Loucy (cell line): ENCODE data around the gene THEMIS.

Source experiments
- H2AFZ ChIP-seq: fragments of 200-600 bp; sonication (generic); 2 replicates; pipeline ENCODE4 v1.6.0; 2016; ENCODE audit warnings: antibody characterized with exemption, mild to moderate bottlenecking, low read length, moderate library complexity
- H3F3A ChIP-seq: fragments of 200-600 bp; 2 replicates; pipeline ENCODE4 v1.6.0; 2016; ENCODE audit warnings: antibody characterized with exemption, low read depth, mild to moderate bottlenecking
- H3K27me3 ChIP-seq: fragments of 200-600 bp; sonication (generic); 2 replicates; pipeline ENCODE4 v1.6.1; 2014; ENCODE audit warnings: low read length, mild to moderate bottlenecking; ENCODE audit not compliant: insufficient read depth, poor library complexity, severe bottlenecking
- H3K36me3 ChIP-seq: fragments of 200-600 bp; sonication (generic); 2 replicates; pipeline ENCODE4 v1.6.1; 2016; ENCODE audit warnings: low read length; ENCODE audit not compliant: insufficient read depth
- H3K4me1 ChIP-seq: fragments of 200-600 bp; sonication (generic); 2 replicates; pipeline ENCODE4 v1.5.1; 2014; ENCODE audit warnings: low read length, mild to moderate bottlenecking; ENCODE audit not compliant: insufficient read depth, poor library complexity, severe bottlenecking
- H3K4me2 ChIP-seq: fragments of 200-600 bp; sonication (generic); 2 replicates; pipeline ENCODE4 v1.6.0; 2014; ENCODE audit warnings: antibody characterized with exemption, low read length, low read depth, mild to moderate bottlenecking; ENCODE audit not compliant: poor library complexity, severe bottlenecking
- H3K4me3 ChIP-seq: fragments of 200-600 bp; sonication (generic); 2 replicates; pipeline ENCODE4 v1.5.1; 2014; ENCODE audit warnings: low read length, mild to moderate bottlenecking, mixed read lengths; ENCODE audit not compliant: poor library complexity, severe bottlenecking
- H3K79me2 ChIP-seq: fragments of 200-600 bp; sonication (generic); 2 replicates; pipeline ENCODE4 v1.6.1; 2014; ENCODE audit warnings: low read length; ENCODE audit not compliant: insufficient read depth
- H3K9ac ChIP-seq: fragments of 200-600 bp; sonication (generic); 2 replicates; pipeline ENCODE4 v1.6.0; 2014; ENCODE audit warnings: mild to moderate bottlenecking, low read depth, low read length, moderate library complexity; ENCODE audit not compliant: poor library complexity, severe bottlenecking
- H3K9me2 ChIP-seq: fragments of 200-600 bp; sonication (generic); replicated peaks from 2 replicates; pipeline ENCODE4 v1.6.1; 2016; ENCODE audit warnings: low read depth, low read length, mixed read lengths
- H3K9me3 ChIP-seq: fragments of 200-600 bp; sonication (generic); 2 replicates; pipeline ENCODE4 v1.6.1; 2014; ENCODE audit warnings: mild to moderate bottlenecking, antibody characterized with exemption, low read length, low read depth; ENCODE audit not compliant: insufficient read depth
- H4K20me1 ChIP-seq: fragments of 200-600 bp; sonication (generic); 2 replicates; pipeline ENCODE4 v1.6.0; 2014; ENCODE audit warnings: antibody characterized with exemption, low read length, mild to moderate bottlenecking; ENCODE audit not compliant: insufficient read depth, poor library complexity, severe bottlenecking
- EZH2phosphoT487 ChIP-seq: fragments of 200-600 bp; IDR thresholded peaks from 2 replicates; pipeline ENCODE4 v1.6.1; 2018; ENCODE audit warnings: antibody characterized with exemption, mild to moderate bottlenecking, moderate library complexity, borderline replicate concordance
- TF ChIP-seq, protein P1 (sequence below): fragments of 200-600 bp; sonication (generic); conservative IDR thresholded peaks from 2 replicates; pipeline ENCODE4 v1.5.1; 2014; ENCODE audit warnings: mild to moderate bottlenecking, antibody characterized with exemption, low read length

Gene THEMIS, protein sequence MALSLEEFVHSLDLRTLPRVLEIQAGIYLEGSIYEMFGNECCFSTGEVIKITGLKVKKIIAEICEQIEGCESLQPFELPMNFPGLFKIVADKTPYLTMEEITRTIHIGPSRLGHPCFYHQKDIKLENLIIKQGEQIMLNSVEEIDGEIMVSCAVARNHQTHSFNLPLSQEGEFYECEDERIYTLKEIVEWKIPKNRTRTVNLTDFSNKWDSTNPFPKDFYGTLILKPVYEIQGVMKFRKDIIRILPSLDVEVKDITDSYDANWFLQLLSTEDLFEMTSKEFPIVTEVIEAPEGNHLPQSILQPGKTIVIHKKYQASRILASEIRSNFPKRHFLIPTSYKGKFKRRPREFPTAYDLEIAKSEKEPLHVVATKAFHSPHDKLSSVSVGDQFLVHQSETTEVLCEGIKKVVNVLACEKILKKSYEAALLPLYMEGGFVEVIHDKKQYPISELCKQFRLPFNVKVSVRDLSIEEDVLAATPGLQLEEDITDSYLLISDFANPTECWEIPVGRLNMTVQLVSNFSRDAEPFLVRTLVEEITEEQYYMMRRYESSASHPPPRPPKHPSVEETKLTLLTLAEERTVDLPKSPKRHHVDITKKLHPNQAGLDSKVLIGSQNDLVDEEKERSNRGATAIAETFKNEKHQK

DNA sequence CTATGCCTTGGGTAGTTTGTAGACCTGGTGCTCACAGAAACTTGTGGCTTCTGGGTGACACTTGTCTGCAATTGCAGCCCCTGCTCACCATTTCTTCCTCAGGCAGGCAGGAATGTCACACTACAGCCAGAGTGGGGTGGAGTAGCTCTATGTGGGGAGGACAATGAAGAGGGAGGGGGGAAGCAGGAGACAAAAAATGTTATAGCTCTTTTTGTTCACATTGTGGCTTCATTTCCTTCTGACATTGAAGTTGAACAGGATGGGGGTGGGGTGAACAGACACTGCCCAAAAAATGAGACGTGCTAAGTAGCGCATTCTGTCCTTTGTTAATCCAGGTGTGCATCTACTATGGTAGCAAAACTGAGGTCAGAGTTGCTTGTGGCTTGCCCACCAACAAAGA, at the start of gene THEMIS:
Gene THEMIS, minus strand, starts transcription at position 124 of the 400 bp plus-strand sequence. CDS start 126 bp downstream, outside the sequence.
- Histone ChIP-seq H3K4me3 (peak within 1 kb of the TSS; percentile 90), H3K4me1 (peaks cover 60% of the 10 kb centered on the region), H3K27me3 (no peaks in the 10 kb centered on the region), H3K9ac (peak within 1 kb of the TSS; percentile 91), H3K9me2 (no peaks in the 10 kb centered on the region), H3K9me3 (no peaks in the 10 kb centered on the region), H3K4me2 (peak within 1 kb of the TSS; percentile 96), H3F3A (no peaks in the 10 kb centered on the region), H2AFZ (peak within 1 kb of the TSS; percentile 15), H3K79me2 (peaks cover 48% of the 10 kb centered on the region), H3K36me3 (no peaks in the 10 kb centered on the region), H4K20me1 (peaks cover 6% of the 10 kb centered on the region)
- TF ChIP-seq, protein P1, sequence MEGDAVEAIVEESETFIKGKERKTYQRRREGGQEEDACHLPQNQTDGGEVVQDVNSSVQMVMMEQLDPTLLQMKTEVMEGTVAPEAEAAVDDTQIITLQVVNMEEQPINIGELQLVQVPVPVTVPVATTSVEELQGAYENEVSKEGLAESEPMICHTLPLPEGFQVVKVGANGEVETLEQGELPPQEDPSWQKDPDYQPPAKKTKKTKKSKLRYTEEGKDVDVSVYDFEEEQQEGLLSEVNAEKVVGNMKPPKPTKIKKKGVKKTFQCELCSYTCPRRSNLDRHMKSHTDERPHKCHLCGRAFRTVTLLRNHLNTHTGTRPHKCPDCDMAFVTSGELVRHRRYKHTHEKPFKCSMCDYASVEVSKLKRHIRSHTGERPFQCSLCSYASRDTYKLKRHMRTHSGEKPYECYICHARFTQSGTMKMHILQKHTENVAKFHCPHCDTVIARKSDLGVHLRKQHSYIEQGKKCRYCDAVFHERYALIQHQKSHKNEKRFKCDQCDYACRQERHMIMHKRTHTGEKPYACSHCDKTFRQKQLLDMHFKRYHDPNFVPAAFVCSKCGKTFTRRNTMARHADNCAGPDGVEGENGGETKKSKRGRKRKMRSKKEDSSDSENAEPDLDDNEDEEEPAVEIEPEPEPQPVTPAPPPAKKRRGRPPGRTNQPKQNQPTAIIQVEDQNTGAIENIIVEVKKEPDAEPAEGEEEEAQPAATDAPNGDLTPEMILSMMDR, result no peak; the same call in 1 of the 2 replicates
- TF ChIP-seq EZH2phosphoT487, result no peak

DNA sequence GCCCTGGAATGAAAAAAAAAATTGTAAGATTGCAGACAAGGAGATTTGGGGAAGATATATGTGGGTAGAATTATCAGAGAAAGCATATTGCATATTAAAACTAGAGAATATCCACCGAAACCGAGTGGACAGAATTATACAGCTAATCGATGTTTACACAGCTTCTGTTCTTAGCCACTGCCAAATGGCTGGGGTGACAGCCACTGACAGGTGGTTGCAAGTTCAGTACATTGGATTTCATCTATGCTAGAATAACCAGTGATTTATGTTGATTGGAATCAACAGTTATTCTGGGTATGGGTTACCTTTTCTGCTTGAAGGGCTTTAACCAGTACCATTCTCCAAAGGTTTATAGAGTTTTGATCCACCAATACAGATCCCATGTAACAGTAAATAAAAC, 48.4 kb upstream of the THEMIS start:
- H3F3A ChIP-seq, result no peaks in the 10 kb centered on the region
- no peaks in the 10 kb centered on the region for H4K20me1 ChIP-seq
- no peaks in the 10 kb centered on the region for H3K36me3 ChIP-seq
- no peaks in the 10 kb centered on the region for H3K27me3 ChIP-seq
- TF ChIP-seq EZH2phosphoT487, result no peak
- peaks cover 9% of the 10 kb centered on the region; the same call in 1 of the 2 replicates for H3K9me3 ChIP-seq
- H3K4me1 ChIP-seq, result peaks cover 34% of the 10 kb centered on the region
- no peak overlapping the region for H3K4me2 ChIP-seq
- H3K9ac ChIP-seq, result no peak overlapping the region
- H2AFZ ChIP-seq, result no peak overlapping the region
- H3K79me2 ChIP-seq, result no peaks in the 10 kb centered on the region
- H3K4me3 ChIP-seq, result no peak overlapping the region
- no peaks in the 10 kb centered on the region for H3K9me2 ChIP-seq

DNA sequence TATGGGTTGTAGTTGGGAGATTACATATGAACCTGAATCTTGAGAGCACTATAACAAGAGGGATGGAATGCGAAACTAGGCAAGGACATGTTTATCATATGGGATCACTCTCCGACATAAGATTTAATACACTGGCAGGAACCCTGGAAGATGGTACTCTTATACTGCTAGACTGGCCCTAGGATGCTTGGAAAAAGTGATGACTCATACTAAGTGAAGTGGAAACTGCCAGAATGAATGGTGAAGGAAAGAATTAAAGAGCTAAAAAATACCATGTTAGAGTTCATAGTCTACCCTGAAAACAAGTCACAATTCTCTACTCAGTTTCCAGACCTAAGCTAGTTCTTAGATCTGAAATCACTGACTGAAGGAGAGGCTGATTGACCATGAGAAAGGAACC, 45.5 kb upstream of the THEMIS start:
- no peaks in the 10 kb centered on the region for H3K9me2 ChIP-seq
- TF ChIP-seq, protein P1, result no peak
- TF ChIP-seq EZH2phosphoT487, result no peak
- H3K9ac ChIP-seq, result no peak overlapping the region
- no peaks in the 10 kb centered on the region for H3K79me2 ChIP-seq
- H3F3A ChIP-seq, result no peaks in the 10 kb centered on the region
- no peak overlapping the region for H2AFZ ChIP-seq
- H4K20me1 ChIP-seq, result no peaks in the 10 kb centered on the region
- peaks cover 9% of the 10 kb centered on the region; the same call in 1 of the 2 replicates for H3K9me3 ChIP-seq
- no peak overlapping the region for H3K4me2 ChIP-seq
- H3K4me3 ChIP-seq, result no peak overlapping the region
- no peaks in the 10 kb centered on the region for H3K27me3 ChIP-seq
- peaks cover 18% of the 10 kb centered on the region for H3K4me1 ChIP-seq
- H3K36me3 ChIP-seq, result no peaks in the 10 kb centered on the region
